ENCODE measurements around the gene WASL. TPM values are rescaled to one million over a fixed set of nuclear protein-coding genes. Genes with fewer than 3 reads are reported as not detected.

WASL gene
- total RNA-seq, 1 donor from 2014 or later = 42.7 TPM

- DNase-seq (ENCODE audit: extremely low spot score, unreplicated experiment) = no peak
- no peak overlapping the region for H3K4me3 Mint-ChIP-seq (ENCODE audit: unreplicated experiment)
- H3K27ac Mint-ChIP-seq (ENCODE audit: unreplicated experiment) = no peak overlapping the region
Observed at GRCh38 chr7:123719197-123719721, 29.5 kb downstream of the WASL start.

DNA sequence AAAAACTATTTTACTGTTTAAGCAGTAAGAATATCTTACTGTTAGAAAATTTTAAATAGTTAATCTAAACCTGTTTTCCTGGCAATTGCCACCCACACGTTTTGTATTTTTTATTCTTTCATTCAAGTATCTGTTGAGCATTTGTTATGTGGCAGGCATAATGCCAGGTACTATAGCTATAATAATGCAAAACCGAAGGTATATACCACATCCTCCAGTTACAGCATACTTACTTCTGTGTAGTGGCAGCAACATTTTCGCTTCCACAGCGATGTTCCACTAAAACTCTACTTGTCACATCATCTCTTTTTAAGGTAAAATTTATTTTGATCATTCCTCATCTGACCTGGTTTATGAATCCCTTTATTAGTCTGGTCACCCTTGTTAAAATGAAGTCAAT lies 30.0 kb downstream of the WASL start:
- no peaks in the 10 kb centered on the region for H3K36me3 Mint-ChIP-seq (ENCODE audit: unreplicated experiment)
- H3K4me3 Mint-ChIP-seq (ENCODE audit: unreplicated experiment) = no peak overlapping the region
- no peak for DNase-seq (ENCODE audit: extremely low spot score, unreplicated experiment)
- peaks cover 67% of the 10 kb centered on the region for H3K4me1 Mint-ChIP-seq (ENCODE audit: unreplicated experiment)
- H3K27me3 Mint-ChIP-seq (ENCODE audit: unreplicated experiment) = no peaks in the 10 kb centered on the region
- H3K9me3 Mint-ChIP-seq (ENCODE audit: unreplicated experiment) = no peaks in the 10 kb centered on the region
- no peak overlapping the region for H3K27ac Mint-ChIP-seq (ENCODE audit: unreplicated experiment)
- TF ChIP-seq CTCF (IDR thresholded peaks at IDR 0.05) = no peak

More at GRCh38 chr7:123719197-123719721, 29.5 kb downstream of the WASL start:
- Mint-ChIP-seq H3K4me1 (ENCODE audit: unreplicated experiment) (peaks cover 68% of the 10 kb centered on the region), H3K9me3 (ENCODE audit: unreplicated experiment) (no peaks in the 10 kb centered on the region), H3K27me3 (ENCODE audit: unreplicated experiment) (no peaks in the 10 kb centered on the region), H3K36me3 (ENCODE audit: unreplicated experiment) (no peaks in the 10 kb centered on the region)
- no peak for TF ChIP-seq CTCF (IDR thresholded peaks at IDR 0.05)

- Mint-ChIP-seq H3K4me3 (ENCODE audit: unreplicated experiment) (no peak overlapping the region), H3K4me1 (ENCODE audit: unreplicated experiment) (peaks cover 65% of the 10 kb centered on the region), H3K27me3 (ENCODE audit: unreplicated experiment) (no peaks in the 10 kb centered on the region), H3K27ac (ENCODE audit: unreplicated experiment) (no peak overlapping the region), H3K9me3 (ENCODE audit: unreplicated experiment) (no peaks in the 10 kb centered on the region), H3K36me3 (ENCODE audit: unreplicated experiment) (no peaks in the 10 kb centered on the region)
- DNase-seq (ENCODE audit: extremely low spot score, unreplicated experiment) = no peak
- TF ChIP-seq CTCF (IDR thresholded peaks at IDR 0.05) = no peak
Observed at GRCh38 chr7:123717689-123718088, 31.1 kb downstream of the WASL start.

DNA sequence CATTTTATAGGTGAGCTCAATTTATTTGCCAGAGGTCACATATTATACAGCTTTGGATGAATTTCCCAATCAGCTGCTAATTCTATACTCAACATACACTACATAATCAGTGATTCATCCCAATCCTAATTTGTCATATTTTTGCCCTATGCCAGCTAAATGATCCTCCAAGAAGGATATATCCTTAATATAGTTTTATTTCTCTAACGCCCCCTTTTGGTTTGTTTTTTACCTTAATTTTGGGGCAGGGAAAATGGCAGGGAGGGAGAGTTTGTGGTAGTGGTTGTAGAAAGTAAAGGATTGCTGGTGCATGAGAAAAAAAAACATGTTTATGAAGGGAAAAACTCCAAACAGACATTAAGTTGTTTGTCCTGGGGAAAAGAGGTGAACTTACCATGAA lies 31.9 kb downstream of the WASL start:
- Mint-ChIP-seq H3K4me1 (ENCODE audit: unreplicated experiment) (peaks cover 66% of the 10 kb centered on the region), H3K9me3 (ENCODE audit: unreplicated experiment) (no peaks in the 10 kb centered on the region), H3K27ac (ENCODE audit: unreplicated experiment) (no peak overlapping the region), H3K4me3 (ENCODE audit: unreplicated experiment) (no peak overlapping the region), H3K27me3 (ENCODE audit: unreplicated experiment) (no peaks in the 10 kb centered on the region), H3K36me3 (ENCODE audit: unreplicated experiment) (no peaks in the 10 kb centered on the region)
- TF ChIP-seq CTCF (IDR thresholded peaks at IDR 0.05) = no peak
- DNase-seq (ENCODE audit: extremely low spot score, unreplicated experiment) = no peak

GRCh38 chr7:123715799-123716198 lies 33.0 kb downstream of the WASL start:
- DNase-seq (ENCODE audit: extremely low spot score, unreplicated experiment) = no peak
- H3K36me3 Mint-ChIP-seq (ENCODE audit: unreplicated experiment) = no peaks in the 10 kb centered on the region
- H3K27ac Mint-ChIP-seq (ENCODE audit: unreplicated experiment) = no peak overlapping the region
- no peaks in the 10 kb centered on the region for H3K27me3 Mint-ChIP-seq (ENCODE audit: unreplicated experiment)
- H3K9me3 Mint-ChIP-seq (ENCODE audit: unreplicated experiment) = no peaks in the 10 kb centered on the region
- TF ChIP-seq CTCF (IDR thresholded peaks at IDR 0.05) = no peak
- peaks cover 67% of the 10 kb centered on the region for H3K4me1 Mint-ChIP-seq (ENCODE audit: unreplicated experiment)
- H3K4me3 Mint-ChIP-seq (ENCODE audit: unreplicated experiment) = no peak overlapping the region
